Spleen (tissue), 7 donors: ENCODE measurements around the gene LRMDA.

ENCODE experiments used
- POLR2AphosphoS5 ChIP-seq, 3 donors: sonication (generic); formaldehyde crosslinking; IDR thresholded peaks; one replicate each; pipeline ENCODE4 v1.5.1; 2017; ENCODE audit warnings: antibody characterized with exemption in 3 of 3
- TF ChIP-seq, protein P1 (sequence below), 11 experiments: fragments of 200-600 bp in 7 of 11; fragments of 450-650 bp in 4 of 11; sonication (generic) in 4 of 11; IDR thresholded peaks in 8 of 11; conservative IDR thresholded peaks in 3 of 11; 1 replicate in 7 of 11; 2 replicates in 4 of 11; pipeline versions ENCODE4 v1.4.0 to v1.8.0; 2016 to 2021; ENCODE audit warnings: antibody characterized with exemption in 11 of 11, inconsistent platforms in 4 of 11, mild to moderate bottlenecking in 1 of 11
- donor health status: DM: no; HTN: no; CAD: no; lungs with moderate emphysema.
- donor health status: DM: no; HTN: no; CAD: no.
- donor health status: DM: no; HTN: no; CAD: no.

DNA sequence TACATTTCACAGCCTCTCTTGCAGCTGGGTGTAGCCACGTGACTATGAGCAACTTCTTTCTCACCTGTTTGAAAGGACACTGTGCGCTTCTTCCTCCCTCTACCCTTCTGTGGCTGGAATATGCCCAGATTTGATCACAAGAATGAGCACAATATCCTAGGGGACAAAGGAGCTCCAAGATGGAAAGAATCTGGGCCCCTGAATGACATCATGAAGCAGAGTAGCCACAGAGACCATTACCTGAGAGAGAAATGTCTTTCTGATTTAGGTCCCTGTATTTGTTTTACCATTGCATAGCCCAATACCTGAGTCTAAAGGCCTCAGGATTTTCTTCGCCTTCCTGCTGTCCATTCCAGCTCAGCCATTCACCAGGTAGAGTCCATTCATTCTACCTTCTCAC, 45.3 kb upstream of the LRMDA start:
- TF ChIP-seq POLR2AphosphoS5 (IDR thresholded peaks at IDR 0.05), result no peak
- TF ChIP-seq, protein P1, sequence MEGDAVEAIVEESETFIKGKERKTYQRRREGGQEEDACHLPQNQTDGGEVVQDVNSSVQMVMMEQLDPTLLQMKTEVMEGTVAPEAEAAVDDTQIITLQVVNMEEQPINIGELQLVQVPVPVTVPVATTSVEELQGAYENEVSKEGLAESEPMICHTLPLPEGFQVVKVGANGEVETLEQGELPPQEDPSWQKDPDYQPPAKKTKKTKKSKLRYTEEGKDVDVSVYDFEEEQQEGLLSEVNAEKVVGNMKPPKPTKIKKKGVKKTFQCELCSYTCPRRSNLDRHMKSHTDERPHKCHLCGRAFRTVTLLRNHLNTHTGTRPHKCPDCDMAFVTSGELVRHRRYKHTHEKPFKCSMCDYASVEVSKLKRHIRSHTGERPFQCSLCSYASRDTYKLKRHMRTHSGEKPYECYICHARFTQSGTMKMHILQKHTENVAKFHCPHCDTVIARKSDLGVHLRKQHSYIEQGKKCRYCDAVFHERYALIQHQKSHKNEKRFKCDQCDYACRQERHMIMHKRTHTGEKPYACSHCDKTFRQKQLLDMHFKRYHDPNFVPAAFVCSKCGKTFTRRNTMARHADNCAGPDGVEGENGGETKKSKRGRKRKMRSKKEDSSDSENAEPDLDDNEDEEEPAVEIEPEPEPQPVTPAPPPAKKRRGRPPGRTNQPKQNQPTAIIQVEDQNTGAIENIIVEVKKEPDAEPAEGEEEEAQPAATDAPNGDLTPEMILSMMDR (IDR thresholded peaks at IDR 0.05 in 8 of 11, conservative IDR thresholded peaks at IDR 0.05 in 3 of 11), result no peak
